C4-2B (cell line): ENCODE data around the gene CDH23.

Experiments used
- H3K27ac ChIP-seq: fragments of 450-650 bp; 2 replicates; pipeline ENCODE4 v1.5.1; 2017
- CTCF ChIP-seq: fragments of 450-650 bp; conservative IDR thresholded peaks from 2 replicates; pipeline ENCODE4 v1.5.1; 2017; ENCODE audit warnings: mild to moderate bottlenecking
- ZFX ChIP-seq: fragments of 450-650 bp; IDR thresholded peaks from 2 replicates; pipeline ENCODE4 v1.6.1; 2017

Gene CDH23

GRCh38 chr10:71424496-71425194, 27.9 kb downstream of the CDH23 start:
- no peak overlapping the region for H3K27ac ChIP-seq
- TF ChIP-seq CTCF (no peak), ZFX (no peak)

GRCh38 chr10:71426058-71426605, 29.4 kb downstream of the CDH23 start:
- TF ChIP-seq ZFX (no peak), CTCF (no peak)
- H3K27ac ChIP-seq = no peak overlapping the region

GRCh38 chr10:71427246-71427645, 30.5 kb downstream of the CDH23 start:
- H3K27ac ChIP-seq = no peak overlapping the region

GRCh38 chr10:71429304-71429703, 32.6 kb downstream of the CDH23 start:
- H3K27ac ChIP-seq = no peak overlapping the region
- TF ChIP-seq ZFX (no peak), CTCF (no peak)

More at GRCh38 chr10:71427246-71427645, 30.5 kb downstream of the CDH23 start:
- no peak for TF ChIP-seq ZFX
- no peak for TF ChIP-seq CTCF

GRCh38 chr10:71429929-71430328, 33.2 kb downstream of the CDH23 start:
- H3K27ac ChIP-seq = no peak overlapping the region
- TF ChIP-seq CTCF (no peak; the same call in 1 of the 2 replicates), ZFX (no peak)

GRCh38 chr10:71431239-71432100, 34.8 kb downstream of the CDH23 start:
- H3K27ac ChIP-seq = no peak overlapping the region
- TF ChIP-seq CTCF (no peak), ZFX (no peak)
